ENCODE data around the gene DHX8. TPM values are rescaled to one million over a fixed set of nuclear protein-coding genes. Genes with fewer than 3 reads are reported as not detected.
"Not testable (repeated sequence)": the region's sequence is repeated elsewhere in the genome, so short reads cannot be mapped to it uniquely, and the experiment has no call there.

Gene DHX8
- polyA plus RNA-seq, 3 donors: 40.3 to 45.8 (median 41.3) TPM

- DNase-seq: peak; percentile 77
Measured at GRCh38 chr17:43456661-43457361, 27.0 kb upstream of the DHX8 start.

GRCh38 chr17:43457362-43457692 is 26.4 kb upstream of the DHX8 start:
- DNase-seq: no peak

GRCh38 chr17:43459878-43460277 is 23.9 kb upstream of the DHX8 start:
- not testable (repeated sequence) for DNase-seq

- no peak for DNase-seq
Measured at GRCh38 chr17:43461185-43461584, 22.6 kb upstream of the DHX8 start.

GRCh38 chr17:43462569-43462968 is 21.2 kb upstream of the DHX8 start:
- not testable (repeated sequence) for DNase-seq

- no peak for DNase-seq
Measured at GRCh38 chr17:43463241-43463640, 20.5 kb upstream of the DHX8 start.

GRCh38 chr17:43464046-43464445 is 19.7 kb upstream of the DHX8 start:
- DNase-seq: no peak

GRCh38 chr17:43465049-43465448 is 18.7 kb upstream of the DHX8 start:
- no peak for DNase-seq

GRCh38 chr17:43467981-43468581 is 15.7 kb upstream of the DHX8 start:
- no peak for DNase-seq

GRCh38 chr17:43468691-43469139 is 15.1 kb upstream of the DHX8 start:
- no peak for DNase-seq

GRCh38 chr17:43469145-43469544 is 14.6 kb upstream of the DHX8 start:
- no peak for DNase-seq

- DNase-seq: no peak
Measured at GRCh38 chr17:43471585-43472160, 12.1 kb upstream of the DHX8 start.

GRCh38 chr17:43475494-43476089 is 8.2 kb upstream of the DHX8 start:
- no peak for DNase-seq

GRCh38 chr17:43476306-43476705 is 7.5 kb upstream of the DHX8 start:
- not testable (repeated sequence) for DNase-seq

GRCh38 chr17:43477832-43478634 is 5.7 kb upstream of the DHX8 start:
- DNase-seq: no peak

- DNase-seq: no peak
Measured at GRCh38 chr17:43479948-43480347, 3.8 kb upstream of the DHX8 start.

GRCh38 chr17:43482103-43483012 is 1.4 kb upstream of the DHX8 start:
- DNase-seq: no peak

- DNase-seq: no peak
Measured at GRCh38 chr17:43490621-43491020, 6.8 kb downstream of the DHX8 start.

GRCh38 chr17:43509440-43509839 is 25.7 kb downstream of the DHX8 start:
- DNase-seq: not testable (repeated sequence)

GRCh38 chr17:43511199-43511598 is 27.4 kb downstream of the DHX8 start:
- not testable (repeated sequence) for DNase-seq

- no peak for DNase-seq
Measured at GRCh38 chr17:43515656-43516055, 31.9 kb downstream of the DHX8 start.
